Body of pancreas (tissue), 4 donors: ENCODE results near the gene AUTS2. TPM values are rescaled to one million over a fixed set of nuclear protein-coding genes. Genes with fewer than 3 reads are reported as not detected.

ENCODE experiments used
- ATAC-seq: fragments of 150-250 bp; one replicate; pipeline ENCODE4 v1.9.1; 2016
- DNase-seq, 4 donors: peaks; one replicate each; pipeline ENCODE4 v3.0.0-alpha.2; 2019
- H3K27ac ChIP-seq, 4 donors: fragments of 200-600 bp; sonication (generic); 1 replicate in 3 of 4; 2 replicates in 1 of 4; pipeline versions ENCODE4 v1.5.1 to v1.6.1; 2016 to 2019; ENCODE audit warnings: mild to moderate bottlenecking in 1 of 4, mixed read lengths in 1 of 4, moderate library complexity in 1 of 4
- H3K27me3 ChIP-seq, 2 donors: fragments of 200-600 bp; sonication (generic); one replicate each; pipeline ENCODE4 v1.6.0; 2016; ENCODE audit warnings: mild to moderate bottlenecking in 1 of 2
- H3K36me3 ChIP-seq, 2 donors: fragments of 200-600 bp; sonication (generic); replicated peaks in 1 of 2; 2 replicates each; pipeline ENCODE4 v1.5.1; 2016; ENCODE audit warnings: low read depth in 2 of 2; ENCODE audit not compliant: insufficient read depth in 1 of 2
- H3K4me1 ChIP-seq: fragments of 200-600 bp; sonication (generic); one replicate; pipeline ENCODE4 v1.6.0; 2016
- H3K4me3 ChIP-seq, 2 donors: fragments of 200-600 bp; sonication (generic); 1 replicate in 1 of 2; 2 replicates in 1 of 2; pipeline ENCODE4 v1.5.1; 2016 to 2019
- H3K9me3 ChIP-seq, 3 donors: fragments of 200-600 bp; sonication (generic); 1 replicate in 2 of 3; 2 replicates in 1 of 3; pipeline ENCODE4 v1.5.1; 2016
- CTCF ChIP-seq, 7 experiments: fragments of 450-650 bp in 4 of 7; fragments of 200-600 bp in 3 of 7; sonication (generic) in 3 of 7; IDR thresholded peaks; one replicate each; pipeline ENCODE4 v1.5.1; 2016 to 2019; ENCODE audit warnings: antibody characterized with exemption in 7 of 7
- POLR2A ChIP-seq, 3 donors: fragments of 450-650 bp; IDR thresholded peaks; one replicate each; pipeline ENCODE4 v1.6.1; 2016; ENCODE audit warnings: antibody characterized with exemption in 3 of 3, mild to moderate bottlenecking in 2 of 3
- WGBS, 2 donors: methylation state at CpG; one replicate each; pipeline ENCODE4 v1.1.5; 2017; 5-methylcytosine and 5-hydroxymethylcytosine counted together
- intact Hi-C: fragments of 100-400 bp; cut with DNase I; formaldehyde crosslinking; loops from one replicate; pipeline ENCODE4 v1.15.1; 2023
- total RNA-seq, 2 donors: library from RNA; depleted of rRNA; stranded (reverse); fragments of >200 nt; gene quantifications; one replicate each; pipeline ENCODE4 v1.1.0, GENCODE V29; 2016

The AUTS2 gene
- total RNA-seq, 2 donors from 2014 or later: 11.7 to 18.5 TPM

- DNase-seq: no peak
- 78 to 86% methylated on average over 11 of the region's 11 CpGs for WGBS, 2 donors
- TF ChIP-seq POLR2A (IDR thresholded peaks at IDR 0.05) (no peak), CTCF (IDR thresholded peaks at IDR 0.05) (no peak)
Observed at GRCh38 chr7:70673778-70674570, 1075.7 kb downstream of the AUTS2 start.

GRCh38 chr7:70674571-70675010, 1076.3 kb downstream of the AUTS2 start:
- no peaks in the 10 kb centered on the region for H3K27me3 ChIP-seq
- intact Hi-C loops: no loop called here
- H3K27ac ChIP-seq: no peak overlapping the region
- no peaks in the 10 kb centered on the region for H3K9me3 ChIP-seq
- no peak for ATAC-seq
- TF ChIP-seq POLR2A (IDR thresholded peaks at IDR 0.05): no peak
- no peak for TF ChIP-seq CTCF (IDR thresholded peaks at IDR 0.05)
- H3K4me3 ChIP-seq: no peak overlapping the region
- WGBS, 2 donors: 65 to 70% methylated on average over 5 of the region's 5 CpGs
- no peaks in the 10 kb centered on the region for H3K4me1 ChIP-seq
- no peaks in the 10 kb centered on the region for H3K36me3 ChIP-seq
- DNase-seq: no peak

More at GRCh38 chr7:70673778-70674570, 1075.7 kb downstream of the AUTS2 start:
- H3K36me3 ChIP-seq: no peaks in the 10 kb centered on the region
- no peaks in the 10 kb centered on the region for H3K4me1 ChIP-seq
- no peaks in the 10 kb centered on the region for H3K27me3 ChIP-seq
- intact Hi-C loops: no loop called here
- H3K9me3 ChIP-seq: no peaks in the 10 kb centered on the region
- H3K27ac ChIP-seq: no peak overlapping the region
- H3K4me3 ChIP-seq: no peak overlapping the region
- no peak for ATAC-seq

- ATAC-seq (no peak), DNase-seq (no peak)
- Histone ChIP-seq H3K27ac (no peak overlapping the region), H3K9me3 (no peaks in the 10 kb centered on the region), H3K4me1 (no peaks in the 10 kb centered on the region), H3K27me3 (no peaks in the 10 kb centered on the region), H3K4me3 (no peak overlapping the region), H3K36me3 (no peaks in the 10 kb centered on the region)
- WGBS, 2 donors: 82 to 85% methylated on average over 3 to 5 of the region's 5 CpGs
- intact Hi-C loops: no loop called here
- TF ChIP-seq POLR2A (IDR thresholded peaks at IDR 0.05) (no peak), CTCF (IDR thresholded peaks at IDR 0.05) (no peak)
Observed at GRCh38 chr7:70676243-70676642, 1078.0 kb downstream of the AUTS2 start.

GRCh38 chr7:70678621-70679251, 1080.5 kb downstream of the AUTS2 start:
- 62 to 69% methylated on average over 4 of the region's 4 CpGs for WGBS, 2 donors

More at GRCh38 chr7:70678621-70679251, 1080.5 kb downstream of the AUTS2 start:
- no peak overlapping the region for H3K27ac ChIP-seq
- intact Hi-C loops: no loop called here
- H3K9me3 ChIP-seq: no peaks in the 10 kb centered on the region
- TF ChIP-seq POLR2A (IDR thresholded peaks at IDR 0.05) (no peak), CTCF (IDR thresholded peaks at IDR 0.05) (no peak)
- H3K36me3 ChIP-seq: no peaks in the 10 kb centered on the region
- no peak for ATAC-seq
- DNase-seq: no peak
- H3K27me3 ChIP-seq: no peaks in the 10 kb centered on the region
- no peaks in the 10 kb centered on the region for H3K4me1 ChIP-seq
- no peak overlapping the region for H3K4me3 ChIP-seq
